ENCODE data around the gene SPESP1. TPM values are rescaled to one million over a fixed set of nuclear protein-coding genes. Genes with fewer than 3 reads are reported as not detected.

Gene SPESP1
- total and polyA plus RNA-seq, 8 donors = 0.28 to 1.5 (median 0.77) TPM

- DNase-seq (peak; percentile 58 to 85 (median 76)), ATAC-seq (peak; percentile 67 to 98 (median 96)), FAIRE-seq (no peak)
- H3K36me3 ChIP-seq = no peaks in the 10 kb centered on the region
- no peak overlapping the region for H3K27ac ChIP-seq
- 2% methylated on average over 8 of the region's 8 CpGs for WGBS, 2 donors
- H3K4me3 ChIP-seq = no peak overlapping the region
- TF ChIP-seq CTCF (IDR thresholded peaks at IDR 0.05) = peak; percentile 57 to 76 (median 70)
- H3K9me3 ChIP-seq = no peaks in the 10 kb centered on the region
- H3K27me3 ChIP-seq = no peaks in the 10 kb centered on the region
- no peaks in the 10 kb centered on the region for H3K4me1 ChIP-seq
- intact Hi-C loops (cut with DNase I) = loop anchor here in 1 of 3 donors (10.0 kb wide), 1 partner anchor 370 kb away; no protein-coding TSS in a partner anchor
Observed at GRCh38 chr15:68924866-68925560, 5.3 kb upstream of the SPESP1 start.

GRCh38 chr15:68933001-68933400 lies 2.7 kb downstream of the SPESP1 start:
- Histone ChIP-seq H3K4me1 (no peaks in the 10 kb centered on the region), H3K36me3 (no peaks in the 10 kb centered on the region), H3K27ac (no peak overlapping the region), H3K27me3 (no peaks in the 10 kb centered on the region), H3K9me3 (no peaks in the 10 kb centered on the region), H3K4me3 (no peak overlapping the region)
- 88 to 89% methylated on average over 6 of the region's 6 CpGs for WGBS, 2 donors
- no peak for FAIRE-seq
- no peak for DNase-seq
- intact Hi-C loops (cut with DNase I) = no loop called here
- no peak for TF ChIP-seq CTCF (IDR thresholded peaks at IDR 0.05)
- ATAC-seq = no peak

- no peak for TF ChIP-seq CTCF (IDR thresholded peaks at IDR 0.05)
- DNase-seq (no peak), FAIRE-seq (no peak), ATAC-seq (no peak)
- intact Hi-C loops (cut with DNase I) = no loop called here
- Histone ChIP-seq H3K36me3 (no peaks in the 10 kb centered on the region), H3K4me1 (no peaks in the 10 kb centered on the region), H3K9me3 (no peaks in the 10 kb centered on the region), H3K4me3 (no peak overlapping the region), H3K27ac (no peak overlapping the region), H3K27me3 (no peaks in the 10 kb centered on the region)
Observed at GRCh38 chr15:68934341-68934740, 4.0 kb downstream of the SPESP1 start.

GRCh38 chr15:68935400-68935937 lies 5.1 kb downstream of the SPESP1 start:
- Histone ChIP-seq H3K9me3 (no peaks in the 10 kb centered on the region), H3K27me3 (no peaks in the 10 kb centered on the region), H3K4me1 (no peaks in the 10 kb centered on the region), H3K27ac (no peak overlapping the region), H3K4me3 (no peak overlapping the region), H3K36me3 (no peaks in the 10 kb centered on the region)
- no peak for FAIRE-seq
- 74 to 85% methylated on average over 2 of the region's 2 CpGs for WGBS, 2 donors
- intact Hi-C loops (cut with DNase I) = no loop called here
- TF ChIP-seq CTCF (IDR thresholded peaks at IDR 0.05) = no peak
- DNase-seq = no peak
- no peak for ATAC-seq

- no peaks in the 10 kb centered on the region for H3K27me3 ChIP-seq
- no peak for ATAC-seq
- no peak for DNase-seq
Observed at GRCh38 chr15:68939501-68939900, 9.2 kb downstream of the SPESP1 start.

More at GRCh38 chr15:68939501-68939900, 9.2 kb downstream of the SPESP1 start:
- intact Hi-C loops (cut with DNase I) = no loop called here
- Histone ChIP-seq H3K4me3 (no peak overlapping the region), H3K9me3 (no peaks in the 10 kb centered on the region), H3K27ac (no peak overlapping the region), H3K4me1 (no peaks in the 10 kb centered on the region), H3K36me3 (no peaks in the 10 kb centered on the region)
- FAIRE-seq = no peak
- 40 to 43% methylated on average over 1 of the region's 1 CpG for WGBS, 2 donors
- TF ChIP-seq CTCF (IDR thresholded peaks at IDR 0.05) = no peak
